SK-N-SH treated with all-trans-retinoic acid at 6 μM for 48 hours (cell line): ENCODE results near the gene TSTD1.
A peak's percentile ranks its signal among the peaks of the same experiment; 100 is the strongest.

Experiments used
- ATAC-seq: fragments of 200-7000 bp; cut with Tn5 transposase; 3 replicates; pipeline ENCODE4 v1.9.1; 2020; ENCODE audit warnings: mild to moderate bottlenecking, moderate library complexity
- ARNTL ChIP-seq: fragments of 450-650 bp; formaldehyde crosslinking; IDR thresholded peaks from 2 replicates; pipeline ENCODE4 v1.5.0; 2020; ENCODE audit warnings: low read depth, mild to moderate bottlenecking, moderate library complexity, borderline replicate concordance
- BACH2 ChIP-seq: fragments of 250-450 bp; sonication (Bioruptor Pico); IDR thresholded peaks from 2 replicates; pipeline ENCODE4 v1.9.0; 2021; ENCODE audit warnings: mild to moderate bottlenecking, borderline replicate concordance
- CREB5 ChIP-seq: fragments of 250-450 bp; sonication (Bioruptor Pico); IDR thresholded peaks from 2 replicates; pipeline ENCODE4 v1.5.1; 2020; ENCODE audit warnings: low read depth, mild to moderate bottlenecking, moderate library complexity
- CSDC2 ChIP-seq: fragments of 250-450 bp; sonication (Bioruptor Pico); IDR thresholded peaks from 2 replicates; pipeline ENCODE4 v1.5.0; 2020; ENCODE audit warnings: mild to moderate bottlenecking, moderate library complexity
- CSRNP3 ChIP-seq: fragments of 250-450 bp; sonication (Bioruptor Pico); IDR thresholded peaks from 2 replicates; pipeline ENCODE4 v1.5.1; 2021; ENCODE audit warnings: mild to moderate bottlenecking, moderate library complexity
- ESRRG ChIP-seq: fragments of 250-450 bp; sonication (Bioruptor Pico); IDR thresholded peaks from 2 replicates; pipeline ENCODE4 v1.6.1; 2021; ENCODE audit warnings: mild to moderate bottlenecking
- GLIS3 ChIP-seq: fragments of 250-450 bp; sonication (Bioruptor Pico); IDR thresholded peaks from 2 replicates; pipeline ENCODE4 v1.5.0; 2020; ENCODE audit warnings: mild to moderate bottlenecking, moderate library complexity
- ISL1 ChIP-seq: fragments of 250-450 bp; sonication (Bioruptor Pico); IDR thresholded peaks from 2 replicates; pipeline ENCODE4 v2.1.2; 2022; ENCODE audit warnings: mild to moderate bottlenecking, moderate library complexity
- OSR1 ChIP-seq: fragments of 250-450 bp; sonication (Bioruptor Pico); IDR thresholded peaks from 2 replicates; pipeline ENCODE4 v1.8.0; 2022; ENCODE audit warnings: moderate library complexity, mild to moderate bottlenecking, inconsistent platforms
- PATZ1 ChIP-seq: fragments of 250-450 bp; sonication (Bioruptor Pico); IDR thresholded peaks from 2 replicates; pipeline ENCODE4 v1.8.0; 2020; ENCODE audit warnings: mild to moderate bottlenecking, moderate library complexity, borderline replicate concordance
- POU6F1 ChIP-seq: fragments of 250-450 bp; sonication (Bioruptor Pico); IDR thresholded peaks from 2 replicates; pipeline ENCODE4 v1.8.0; 2021; ENCODE audit warnings: low read depth, mild to moderate bottlenecking, moderate library complexity, borderline replicate concordance
- PPARA ChIP-seq: fragments of 250-450 bp; sonication (Bioruptor Pico); IDR thresholded peaks from 2 replicates; pipeline ENCODE4 v1.5.0; 2020; ENCODE audit warnings: mild to moderate bottlenecking, borderline replicate concordance
- RARB ChIP-seq: fragments of 250-450 bp; sonication (Bioruptor Pico); IDR thresholded peaks from 2 replicates; pipeline ENCODE4 v1.8.0; 2021; ENCODE audit warnings: mild to moderate bottlenecking, moderate library complexity
- TCF4 ChIP-seq: fragments of 250-450 bp; sonication (Bioruptor Pico); IDR thresholded peaks from 2 replicates; pipeline ENCODE4 v1.8.0; 2021; ENCODE audit warnings: mild to moderate bottlenecking, moderate library complexity, borderline replicate concordance
- TOX ChIP-seq: fragments of 250-450 bp; sonication (Bioruptor Pico); IDR thresholded peaks from 2 replicates; pipeline ENCODE4 v1.8.0; 2021; ENCODE audit warnings: mild to moderate bottlenecking, moderate library complexity, borderline replicate concordance
- ZC3H10 ChIP-seq: fragments of 250-450 bp; sonication (Bioruptor Pico); IDR thresholded peaks from 2 replicates; pipeline ENCODE4 v1.5.1; 2021; ENCODE audit warnings: mild to moderate bottlenecking, moderate library complexity
- ZFP3 ChIP-seq: fragments of 250-450 bp; sonication (Bioruptor Pico); IDR thresholded peaks from 2 replicates; pipeline ENCODE4 v1.5.0; 2020; ENCODE audit warnings: mild to moderate bottlenecking, moderate library complexity
- ZFP30 ChIP-seq: fragments of 450-650 bp; formaldehyde crosslinking; IDR thresholded peaks from 2 replicates; pipeline ENCODE4 v1.5.0; 2022; ENCODE audit warnings: mild to moderate bottlenecking, moderate library complexity
- ZNF565 ChIP-seq: fragments of 450-650 bp; formaldehyde crosslinking; conservative IDR thresholded peaks from 2 replicates; pipeline ENCODE4 v1.5.0; 2020; ENCODE audit warnings: low read depth, mild to moderate bottlenecking, moderate library complexity
- ZNF70 ChIP-seq: fragments of 450-650 bp; formaldehyde crosslinking; IDR thresholded peaks from 2 replicates; pipeline ENCODE4 v1.5.0; 2020; ENCODE audit warnings: mild to moderate bottlenecking, moderate library complexity
- ZNF8 ChIP-seq: fragments of 450-650 bp; formaldehyde crosslinking; IDR thresholded peaks from 2 replicates; pipeline ENCODE4 v1.5.0; 2020; ENCODE audit warnings: mild to moderate bottlenecking, moderate library complexity

TSTD1 gene

GRCh38 chr1:161038523-161039153, at the start of gene TSTD1:
Gene TSTD1 (minus strand): TSS chr1:161038964. CDS start chr1:161038889, 75 bp downstream.
- TF ChIP-seq CSDC2 (CRISPR knock-in tag) = no peak
- 0 out of 2 replicates have a peak, but pooled peaks have one; percentile 23 for TF ChIP-seq RARB (CRISPR knock-in tag)
- peak; percentile 87 for ATAC-seq

GRCh38 chr1:161086457-161086856, 47.7 kb upstream of the TSTD1 start:
- no peak for TF ChIP-seq BACH2
- no peak for ATAC-seq

- no peak for TF ChIP-seq PPARA
- TF ChIP-seq POU6F1 = no peak
- TF ChIP-seq ZC3H10 = no peak
- no peak for TF ChIP-seq ZNF70
- TF ChIP-seq OSR1 (CRISPR knock-in tag) = no peak
- TF ChIP-seq ARNTL (CRISPR knock-in tag) = no peak
- TF ChIP-seq RARB (CRISPR knock-in tag) = no peak
- no peak for TF ChIP-seq CREB5 (CRISPR knock-in tag)
- TF ChIP-seq ZFP30 (CRISPR knock-in tag) = no peak
- no peak for TF ChIP-seq ESRRG (CRISPR knock-in tag)
- TF ChIP-seq CSDC2 (CRISPR knock-in tag) = no peak
- no peak for ATAC-seq
These were observed 46.4 kb upstream of the TSTD1 start for GRCh38 chr1:161085165-161085564.

- no peak for ATAC-seq
- TF ChIP-seq ZNF8 (CRISPR knock-in tag) (no peak), OSR1 (CRISPR knock-in tag) (no peak), ZFP30 (CRISPR knock-in tag) (no peak), ISL1 (CRISPR knock-in tag) (no peak), ZNF565 (CRISPR knock-in tag) (no peak), ZC3H10 (no peak), ZNF70 (no peak), PATZ1 (CRISPR knock-in tag) (no peak)
These were observed 45.8 kb upstream of the TSTD1 start for GRCh38 chr1:161084597-161084988.

- no peak for TF ChIP-seq GLIS3
- no peak for TF ChIP-seq CSRNP3 (CRISPR knock-in tag)
- TF ChIP-seq ZFP3 (CRISPR knock-in tag) = no peak
- no peak for TF ChIP-seq CSDC2 (CRISPR knock-in tag)
- no peak for TF ChIP-seq ZNF565 (CRISPR knock-in tag)
- no peak for TF ChIP-seq ISL1 (CRISPR knock-in tag)
- no peak for TF ChIP-seq POU6F1
- TF ChIP-seq BACH2 = no peak
- TF ChIP-seq ZNF70 = no peak
- TF ChIP-seq TOX (CRISPR knock-in tag) = no peak
- no peak for TF ChIP-seq ZFP30 (CRISPR knock-in tag)
- TF ChIP-seq RARB (CRISPR knock-in tag) = no peak
- TF ChIP-seq TCF4 (CRISPR knock-in tag) = no peak
- no peak for ATAC-seq
These were observed 45.2 kb upstream of the TSTD1 start for GRCh38 chr1:161083748-161084596.
